DMS 273 treated with DMSO at 0.1 percent for 48 hours (cell line): ENCODE measurements around the gene TP53AIP1.
A peak's percentile ranks its signal among the peaks of the same experiment; 100 is the strongest.

ENCODE experiments used
- DNase-seq: peaks from one replicate; lab custom pipeline; 2025; lab: John Stamatoyannopoulos, UW

TP53AIP1 gene

DNA sequence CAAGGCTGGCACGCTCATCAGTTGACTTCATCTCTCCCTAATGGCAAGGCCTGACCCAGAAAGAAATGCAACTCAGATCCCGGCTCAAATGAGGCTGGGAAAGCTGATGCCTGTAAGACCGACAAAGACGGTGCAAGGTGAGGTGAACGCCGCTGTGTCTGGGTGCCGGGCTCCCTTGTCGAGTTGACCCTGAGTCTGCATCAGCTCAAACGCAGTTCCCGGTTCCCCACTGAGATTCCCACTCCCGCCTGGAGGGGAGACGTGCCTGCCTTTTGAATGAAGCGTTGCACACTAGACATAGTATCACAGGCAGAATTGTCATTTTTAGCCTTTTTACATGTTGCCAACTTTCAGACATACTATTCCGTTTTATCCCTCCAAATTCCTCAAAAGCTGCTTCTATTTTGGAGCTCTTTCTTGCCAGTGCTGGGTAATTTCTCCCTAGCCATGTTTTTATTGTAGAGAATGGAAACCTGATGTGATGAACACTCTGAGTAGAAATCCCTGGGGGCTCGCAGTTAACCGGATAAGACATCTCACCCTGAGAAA lies 831 bp upstream of the TP53AIP1 start:
- DNase-seq = no peak

- no peak for DNase-seq
Observed at GRCh38 chr11:128942272-128942612, 429 bp downstream of the TP53AIP1 start.

GRCh38 chr11:128941573-128942271 lies 949 bp downstream of the TP53AIP1 start:
- DNase-seq = no peak

GRCh38 chr11:128941110-128941509 lies 1.6 kb downstream of the TP53AIP1 start:
- no peak for DNase-seq

DNA sequence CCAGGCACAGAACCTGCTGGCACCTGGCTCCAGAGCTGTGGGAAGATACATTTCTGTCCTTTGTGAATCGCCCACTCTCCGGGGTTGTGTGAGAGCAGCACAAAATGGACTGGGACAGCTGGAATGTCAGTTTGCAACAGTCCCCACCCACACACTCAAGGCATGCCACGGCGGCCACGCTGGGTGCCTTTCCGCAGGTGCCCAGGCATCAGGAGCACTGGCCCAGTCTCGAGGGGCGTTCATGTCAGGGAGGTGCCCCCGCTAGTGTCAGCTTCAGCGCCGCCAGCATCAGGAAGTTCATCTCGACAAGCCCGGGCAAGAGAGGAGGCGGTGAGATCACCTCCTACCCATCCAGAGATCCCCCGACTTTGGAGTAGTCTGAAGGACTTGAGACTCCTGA lies 2.1 kb downstream of the TP53AIP1 start:
- DNase-seq = no peak

DNA sequence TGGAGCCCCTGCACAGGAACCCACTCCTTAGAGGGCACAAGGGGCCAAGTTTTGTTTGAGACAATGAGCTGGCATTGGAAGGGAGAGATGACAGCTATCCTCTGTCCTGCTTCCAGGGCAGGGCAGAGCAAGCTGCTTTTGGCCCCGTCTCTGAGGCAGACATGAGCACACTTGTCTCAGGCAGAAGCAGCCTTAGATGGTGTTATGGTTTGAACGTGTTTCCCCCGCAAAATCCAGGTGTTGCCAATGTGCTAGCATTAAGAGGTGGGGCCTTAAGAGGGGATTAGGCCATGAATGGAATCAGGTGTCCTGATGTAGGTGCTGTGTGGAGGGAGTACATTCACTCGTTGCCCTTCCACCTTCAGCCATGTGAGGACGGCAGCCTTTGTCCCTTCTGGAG lies 2.5 kb downstream of the TP53AIP1 start:
- DNase-seq = no peak

- no peak for DNase-seq
Observed at GRCh38 chr11:128939591-128939990, 3.1 kb downstream of the TP53AIP1 start.

- no peak for DNase-seq
Observed at GRCh38 chr11:128938156-128938885, 4.3 kb downstream of the TP53AIP1 start.

- no peak for DNase-seq
Observed at GRCh38 chr11:128937480-128937879, 5.2 kb downstream of the TP53AIP1 start.

- no peak for DNase-seq
Observed at GRCh38 chr11:128936606-128937251, 5.9 kb downstream of the TP53AIP1 start.

DNA sequence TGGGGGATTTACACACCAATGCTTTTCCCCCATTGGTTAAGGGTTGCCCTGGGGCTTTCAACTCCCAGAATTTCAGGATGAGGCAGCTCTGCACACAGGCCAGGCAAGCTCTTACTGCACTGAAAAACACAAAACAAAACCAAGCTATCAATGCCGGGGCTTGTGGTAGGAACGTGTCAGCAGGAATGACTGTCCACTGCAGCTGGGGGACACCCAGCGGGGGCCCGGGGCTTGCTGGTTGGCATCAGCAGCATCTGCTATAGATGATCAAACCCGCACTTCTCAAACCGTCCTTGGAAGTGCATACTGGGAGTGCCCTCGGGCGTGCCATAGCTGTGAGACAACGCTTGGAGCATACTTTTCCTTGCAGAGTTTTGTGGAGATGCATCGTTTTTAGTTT lies 7.7 kb downstream of the TP53AIP1 start:
- no peak for DNase-seq

DNA sequence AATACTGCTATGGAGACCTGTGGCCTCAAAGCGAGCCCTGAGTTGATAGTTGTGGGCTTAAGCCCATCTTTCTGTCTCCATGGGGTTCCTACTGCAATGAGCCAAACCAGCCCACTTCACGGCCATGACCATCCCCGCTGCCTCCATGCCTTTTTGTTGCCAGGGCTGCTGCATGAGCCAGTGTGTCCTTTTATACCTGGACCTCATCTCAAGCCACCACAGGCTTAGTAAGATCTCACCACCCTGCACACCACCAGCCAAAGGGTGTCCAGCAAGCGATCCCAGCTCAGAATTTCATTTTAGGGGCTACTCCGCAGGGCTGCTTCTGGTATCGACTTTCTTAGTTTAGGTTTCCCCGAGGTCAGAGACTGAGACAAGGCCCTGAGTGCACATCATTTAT lies 8.3 kb downstream of the TP53AIP1 start:
- DNase-seq = no peak

DNA sequence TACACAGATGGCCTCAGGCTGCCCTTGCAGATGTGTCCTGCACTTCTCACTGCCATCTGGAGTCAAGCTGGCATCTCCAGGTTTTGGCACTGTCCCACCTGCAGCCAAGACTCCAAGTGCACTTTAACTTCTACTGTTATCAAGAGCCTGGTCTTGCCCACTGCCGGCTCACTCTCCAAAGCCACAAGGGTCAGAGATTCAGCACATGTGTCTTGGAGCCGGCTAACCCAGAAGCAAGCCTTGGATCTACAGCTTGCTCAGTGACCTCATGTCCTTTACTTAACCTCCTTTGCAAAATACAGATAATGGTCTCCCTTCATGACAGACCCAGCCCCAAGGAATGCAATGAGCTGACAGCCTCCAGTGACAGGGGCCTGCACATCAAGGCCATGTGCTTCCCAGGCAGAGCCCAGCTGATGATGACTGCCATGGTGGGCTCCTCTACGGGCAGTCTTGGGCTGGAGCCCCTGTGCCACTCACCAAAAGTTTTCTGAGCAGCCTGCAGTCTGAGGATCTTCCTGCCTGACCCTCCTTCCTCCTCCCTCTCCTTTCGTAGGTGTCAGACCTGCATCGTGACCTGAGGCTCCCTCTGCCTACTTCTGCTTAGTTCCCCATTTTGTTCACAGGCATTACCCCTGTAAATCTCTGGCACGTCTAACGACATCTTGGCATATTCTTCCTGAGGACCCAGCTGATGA lies 9.0 kb downstream of the TP53AIP1 start:
- peak; percentile 26 for DNase-seq

DNA sequence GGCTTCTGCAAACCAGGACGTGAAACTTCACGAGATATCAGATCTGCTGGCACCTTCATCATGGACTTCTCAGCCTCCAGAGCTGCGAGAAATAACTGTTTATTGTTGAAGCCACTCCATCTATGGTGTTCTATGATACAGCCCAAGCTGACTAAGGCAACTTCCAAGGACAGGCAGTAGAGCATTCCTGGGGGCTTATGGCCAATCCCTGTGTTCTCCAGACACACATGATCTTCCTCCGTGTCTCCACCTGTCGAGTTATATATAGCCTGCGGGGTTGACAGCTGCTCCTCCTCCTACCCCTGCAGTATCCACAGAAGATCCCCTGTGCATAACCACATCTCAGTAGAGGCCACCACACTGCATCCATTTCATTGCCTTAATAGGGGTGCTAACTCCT lies 11.0 kb downstream of the TP53AIP1 start:
- peak; percentile 27 for DNase-seq

DNA sequence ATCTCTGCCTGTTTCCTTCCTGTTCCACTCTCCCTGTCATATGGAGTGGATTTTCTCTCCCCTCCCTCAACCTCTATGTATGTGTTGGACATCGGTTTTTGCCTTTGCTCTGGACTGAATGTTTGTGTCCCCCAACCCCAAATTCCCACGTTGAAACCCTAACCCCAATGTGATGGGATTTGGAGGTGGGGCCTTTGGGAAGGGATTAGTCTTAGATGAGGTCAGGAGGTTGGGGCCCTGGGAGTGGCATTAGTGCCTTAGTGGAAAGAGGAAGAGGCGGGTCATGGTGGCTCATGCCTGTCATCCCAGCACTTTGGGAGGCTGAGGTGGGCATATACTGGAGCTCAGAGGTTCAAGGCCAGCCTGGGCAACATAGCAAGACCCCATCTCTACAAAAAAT lies 11.6 kb downstream of the TP53AIP1 start:
- DNase-seq = no peak

- DNase-seq = no peak
Observed at GRCh38 chr11:128929991-128930390, 12.7 kb downstream of the TP53AIP1 start.

DNA sequence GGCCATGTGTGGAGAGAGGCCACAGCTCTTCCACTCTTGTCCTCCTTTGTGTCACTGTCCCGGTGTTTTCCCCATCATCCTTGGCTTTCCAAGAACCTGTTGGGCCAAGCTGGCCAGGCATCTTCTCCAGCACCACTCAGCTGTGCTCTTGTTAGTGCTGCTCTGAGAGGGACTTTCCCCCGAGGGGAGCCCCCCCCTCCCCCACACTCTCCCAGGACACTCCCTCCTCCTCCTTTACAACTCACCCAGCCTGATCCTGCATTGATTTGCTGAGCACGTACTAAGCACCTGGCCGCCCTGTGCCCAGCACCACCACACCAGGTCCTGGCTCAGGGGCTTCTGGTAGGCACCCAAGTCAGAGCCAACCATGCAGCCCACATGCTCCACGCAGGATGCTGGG lies 13.2 kb downstream of the TP53AIP1 start:
- no peak for DNase-seq

DNA sequence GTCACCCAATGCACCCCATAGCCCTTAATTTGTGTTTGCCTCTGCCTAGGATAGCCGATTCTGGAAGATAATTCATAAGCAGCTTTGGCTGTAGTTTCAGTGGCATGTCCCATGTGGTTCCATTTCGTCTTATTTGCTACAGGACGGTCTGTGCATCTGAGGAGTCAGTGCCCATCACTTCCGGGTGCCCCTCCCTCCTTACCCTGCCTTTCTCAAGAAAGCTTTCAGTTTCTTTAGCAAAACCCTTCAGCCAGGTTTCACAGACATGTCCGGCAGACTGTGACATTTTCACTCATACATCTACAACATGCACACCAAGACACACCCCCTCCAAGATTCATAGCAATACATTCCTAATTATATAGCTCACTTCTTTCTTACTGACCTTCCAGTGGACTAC lies 14.3 kb downstream of the TP53AIP1 start:
- no peak for DNase-seq

DNA sequence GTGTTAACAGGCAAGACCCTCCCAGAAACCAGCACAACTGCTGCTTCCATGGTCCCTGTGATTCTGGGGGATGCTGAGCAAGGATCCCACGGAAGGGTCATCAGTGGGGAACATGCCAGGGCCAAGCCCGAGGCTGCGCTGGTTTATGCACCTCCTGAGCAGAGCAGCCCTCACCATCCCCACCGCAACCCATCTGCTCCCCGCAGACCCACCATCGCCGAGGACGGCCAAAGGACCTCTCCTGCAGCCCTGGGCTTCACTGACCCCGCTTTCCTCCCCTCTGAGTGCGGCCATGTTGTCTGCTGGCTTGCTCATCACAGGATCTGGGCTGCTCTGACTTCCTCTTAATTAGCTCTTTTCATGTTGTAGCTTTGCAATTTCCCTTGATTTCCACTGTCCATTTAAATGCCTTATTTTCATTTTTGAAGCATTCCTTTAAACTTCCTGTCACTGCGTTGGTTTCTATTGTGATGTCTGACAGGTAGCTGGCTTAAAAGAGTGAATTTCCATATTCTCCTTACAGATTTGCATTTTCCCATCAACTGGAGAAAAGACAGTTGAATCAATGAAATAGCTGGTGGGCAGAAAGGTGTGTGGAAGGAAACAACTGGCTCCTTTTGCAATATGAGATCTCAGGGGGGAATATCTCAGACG lies 14.9 kb downstream of the TP53AIP1 start:
- no peak for DNase-seq

GRCh38 chr11:128927108-128927461 lies 15.6 kb downstream of the TP53AIP1 start:
- DNase-seq = no peak

- no peak for DNase-seq
Observed at GRCh38 chr11:128926437-128927107, 16.1 kb downstream of the TP53AIP1 start.
